NT2/D1 (cell line): Measurements from ENCODE around the gene RPF1.
A peak's percentile ranks its signal among the peaks of the same experiment; 100 is the strongest.

ENCODE experiments used
- DNase-seq: peaks from one replicate; pipeline ENCODE4 v3.0.0-alpha.2; 2011; ENCODE audit warnings: low read depth, low spot score
- H3K27me3 ChIP-seq: 2 replicates; pipeline ENCODE4 v1.6.0; 2011; ENCODE audit warnings: mild to moderate bottlenecking; ENCODE audit not compliant: insufficient read length, insufficient read depth
- H3K36me3 ChIP-seq: 2 replicates; pipeline ENCODE4 v1.6.1; 2011; ENCODE audit warnings: mild to moderate bottlenecking, low read length, mixed read lengths; ENCODE audit not compliant: insufficient read depth, insufficient read length
- H3K4me1 ChIP-seq: 2 replicates; pipeline ENCODE4 v1.5.1; 2011; ENCODE audit not compliant: insufficient read depth, insufficient read length
- H3K4me3 ChIP-seq: 2 replicates; pipeline ENCODE4 v1.5.1; 2011; ENCODE audit warnings: low read depth; ENCODE audit not compliant: insufficient read length
- H3K9ac ChIP-seq: 2 replicates; pipeline ENCODE4 v1.6.0; 2011; ENCODE audit warnings: low read depth; ENCODE audit not compliant: insufficient read length
- H3K9me3 ChIP-seq: 2 replicates; pipeline ENCODE4 v1.5.1; 2011; ENCODE audit warnings: mild to moderate bottlenecking, low read length; ENCODE audit not compliant: insufficient read depth
- SUZ12 ChIP-seq: IDR thresholded peaks from 2 replicates; pipeline ENCODE4 v1.6.1; 2011; ENCODE audit not compliant: insufficient read length, insufficient read depth; ENCODE audit errors: extremely low read depth
- YY1 ChIP-seq: IDR thresholded peaks from 2 replicates; pipeline ENCODE4 v1.6.1; 2011; ENCODE audit not compliant: insufficient read length, insufficient read depth
- ZNF274 ChIP-seq: IDR thresholded peaks from 2 replicates; pipeline ENCODE4 v1.6.1; 2011; ENCODE audit warnings: mild to moderate bottlenecking, low read depth, low read length

The RPF1 gene

GRCh38 chr1:84478876-84479868 lies at the start of gene RPF1:
Gene RPF1, plus strand, starts transcription at chr1:84479266. Its CDS starts 16 bp downstream, at chr1:84479282.
- TF ChIP-seq ZNF274 (no peak), YY1 (peak; percentile 29)
- peak within 1 kb of the TSS; percentile 76 for H3K4me3 ChIP-seq
- no peaks in the 10 kb centered on the region for H3K27me3 ChIP-seq
- H3K4me1 ChIP-seq, result peaks cover 3% of the 10 kb centered on the region
- peaks cover 9% of the 10 kb centered on the region; the same call in 1 of the 2 replicates for H3K9me3 ChIP-seq
- peak; percentile 85 for DNase-seq
- peaks cover 35% of the 10 kb centered on the region for H3K36me3 ChIP-seq
- H3K9ac ChIP-seq, result peak within 1 kb of the TSS; percentile 86

GRCh38 chr1:84430546-84430945 lies 48.5 kb upstream of the RPF1 start:
- TF ChIP-seq ZNF274 (no peak), YY1 (no peak), SUZ12 (no peak)
- DNase-seq, result no peak
- no peak overlapping the region for H3K4me3 ChIP-seq
- no peaks in the 10 kb centered on the region for H3K4me1 ChIP-seq
- H3K9me3 ChIP-seq, result peaks cover 6% of the 10 kb centered on the region; the same call in 1 of the 2 replicates
- no peaks in the 10 kb centered on the region for H3K36me3 ChIP-seq
- no peak overlapping the region for H3K9ac ChIP-seq
- no peaks in the 10 kb centered on the region for H3K27me3 ChIP-seq

- TF ChIP-seq YY1, result no peak
- no peak for TF ChIP-seq ZNF274
- H3K4me3 ChIP-seq, result no peak overlapping the region
- H3K9ac ChIP-seq, result no peak overlapping the region
- H3K36me3 ChIP-seq, result no peaks in the 10 kb centered on the region
- DNase-seq, result peak; percentile 64
- no peaks in the 10 kb centered on the region for H3K27me3 ChIP-seq
- peaks cover 6% of the 10 kb centered on the region; the same call in 1 of the 2 replicates for H3K9me3 ChIP-seq
- no peaks in the 10 kb centered on the region for H3K4me1 ChIP-seq
Observed at GRCh38 chr1:84433258-84434080, 45.6 kb upstream of the RPF1 start.

GRCh38 chr1:84434081-84434769 lies 44.8 kb upstream of the RPF1 start:
- no peak for DNase-seq
- TF ChIP-seq YY1, result no peak
- TF ChIP-seq ZNF274, result no peak
- TF ChIP-seq SUZ12, result no peak
- Histone ChIP-seq H3K9ac (no peak overlapping the region), H3K27me3 (no peaks in the 10 kb centered on the region), H3K9me3 (peaks cover 6% of the 10 kb centered on the region; the same call in 1 of the 2 replicates), H3K4me3 (no peak overlapping the region), H3K36me3 (no peaks in the 10 kb centered on the region), H3K4me1 (no peaks in the 10 kb centered on the region)

- Histone ChIP-seq H3K9ac (no peak overlapping the region), H3K4me3 (no peak overlapping the region), H3K36me3 (no peaks in the 10 kb centered on the region), H3K27me3 (no peaks in the 10 kb centered on the region), H3K9me3 (peaks cover 6% of the 10 kb centered on the region; the same call in 1 of the 2 replicates), H3K4me1 (no peaks in the 10 kb centered on the region)
- DNase-seq, result no peak
- TF ChIP-seq SUZ12 (no peak), ZNF274 (no peak), YY1 (no peak)
Observed at GRCh38 chr1:84434801-84435549, 44.1 kb upstream of the RPF1 start.

GRCh38 chr1:84436876-84437655 lies 42.0 kb upstream of the RPF1 start:
- Histone ChIP-seq H3K9ac (no peak overlapping the region), H3K27me3 (no peaks in the 10 kb centered on the region), H3K4me1 (no peaks in the 10 kb centered on the region), H3K36me3 (no peaks in the 10 kb centered on the region), H3K9me3 (no peaks in the 10 kb centered on the region), H3K4me3 (no peak overlapping the region)
- TF ChIP-seq SUZ12 (no peak), ZNF274 (no peak), YY1 (no peak)
- no peak for DNase-seq
